ENCODE data around the gene NPTX1. TPM values are rescaled to one million over a fixed set of nuclear protein-coding genes. Genes with fewer than 3 reads are reported as not detected.

The NPTX1 gene
- total RNA-seq, 1 donor, result under 0.01 TPM

DNA sequence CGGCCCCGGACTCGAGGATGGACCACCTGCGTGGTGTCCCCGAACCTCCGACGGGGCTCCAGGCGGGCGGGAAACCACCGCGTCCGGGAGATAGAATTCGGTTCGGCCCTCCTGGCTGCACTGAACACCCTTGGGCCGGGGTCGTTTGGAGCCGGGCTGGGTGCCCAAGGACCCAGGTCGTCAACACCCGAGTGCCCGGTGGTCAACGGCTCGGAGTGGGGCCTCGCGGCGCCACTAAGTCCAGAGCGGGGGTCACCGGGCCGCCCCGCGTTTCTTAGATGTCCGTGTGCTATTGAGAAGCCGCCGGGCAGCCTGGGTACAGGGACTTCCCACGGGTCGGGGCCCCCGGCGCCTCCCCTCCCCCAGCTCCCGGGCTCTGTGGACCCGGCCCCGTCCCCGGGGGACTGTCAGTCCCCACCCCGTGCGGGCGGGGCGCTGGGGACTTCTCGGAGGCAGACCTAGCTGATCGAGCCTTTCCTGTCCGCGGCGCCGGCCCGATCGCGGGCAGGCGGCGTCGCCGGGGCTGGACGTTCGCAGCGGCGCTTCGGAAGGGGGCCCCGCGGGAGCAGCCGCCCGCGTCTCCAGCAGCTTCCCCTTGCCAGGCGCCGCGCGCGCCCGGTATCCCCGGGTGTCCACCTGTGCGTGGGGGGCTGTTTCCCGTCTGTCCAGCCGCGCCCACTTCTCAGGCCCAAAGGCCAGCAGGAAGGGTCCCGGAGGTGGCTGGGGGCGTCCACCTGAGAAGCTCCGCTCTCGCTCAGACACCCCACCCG is 655 bp upstream of the NPTX1 start:
- TF ChIP-seq, protein P1, sequence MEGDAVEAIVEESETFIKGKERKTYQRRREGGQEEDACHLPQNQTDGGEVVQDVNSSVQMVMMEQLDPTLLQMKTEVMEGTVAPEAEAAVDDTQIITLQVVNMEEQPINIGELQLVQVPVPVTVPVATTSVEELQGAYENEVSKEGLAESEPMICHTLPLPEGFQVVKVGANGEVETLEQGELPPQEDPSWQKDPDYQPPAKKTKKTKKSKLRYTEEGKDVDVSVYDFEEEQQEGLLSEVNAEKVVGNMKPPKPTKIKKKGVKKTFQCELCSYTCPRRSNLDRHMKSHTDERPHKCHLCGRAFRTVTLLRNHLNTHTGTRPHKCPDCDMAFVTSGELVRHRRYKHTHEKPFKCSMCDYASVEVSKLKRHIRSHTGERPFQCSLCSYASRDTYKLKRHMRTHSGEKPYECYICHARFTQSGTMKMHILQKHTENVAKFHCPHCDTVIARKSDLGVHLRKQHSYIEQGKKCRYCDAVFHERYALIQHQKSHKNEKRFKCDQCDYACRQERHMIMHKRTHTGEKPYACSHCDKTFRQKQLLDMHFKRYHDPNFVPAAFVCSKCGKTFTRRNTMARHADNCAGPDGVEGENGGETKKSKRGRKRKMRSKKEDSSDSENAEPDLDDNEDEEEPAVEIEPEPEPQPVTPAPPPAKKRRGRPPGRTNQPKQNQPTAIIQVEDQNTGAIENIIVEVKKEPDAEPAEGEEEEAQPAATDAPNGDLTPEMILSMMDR (IDR thresholded peaks at IDR 0.05; ENCODE audit: extremely low read depth, low read depth, low read length), result no peak
- DNase-seq (ENCODE audit: insufficient read length, low spot score, missing footprints), result no peak
- Histone ChIP-seq H4K20me1 (ENCODE audit: insufficient read depth, low read length) (no peaks in the 10 kb centered on the region), H3K27me3 (ENCODE audit: insufficient read depth, low read length) (peaks cover 92% of the 10 kb centered on the region), H3K79me2 (ENCODE audit: insufficient read depth, low read length) (no peaks in the 10 kb centered on the region), H3K4me2 (ENCODE audit: insufficient read depth, low read length) (no peak overlapping the region), H3K27ac (ENCODE audit: low read depth, low read length) (no peak overlapping the region), H3K36me3 (ENCODE audit: insufficient read depth, low read length) (no peaks in the 10 kb centered on the region), H3K4me1 (ENCODE audit: insufficient read depth, low read length) (no peaks in the 10 kb centered on the region), H2AFZ (ENCODE audit: low read length) (no peak overlapping the region), H3K4me3 (ENCODE audit: insufficient read depth, low read length) (no peak overlapping the region), H3K9me3 (ENCODE audit: low read depth, low read length) (no peaks in the 10 kb centered on the region)

DNA sequence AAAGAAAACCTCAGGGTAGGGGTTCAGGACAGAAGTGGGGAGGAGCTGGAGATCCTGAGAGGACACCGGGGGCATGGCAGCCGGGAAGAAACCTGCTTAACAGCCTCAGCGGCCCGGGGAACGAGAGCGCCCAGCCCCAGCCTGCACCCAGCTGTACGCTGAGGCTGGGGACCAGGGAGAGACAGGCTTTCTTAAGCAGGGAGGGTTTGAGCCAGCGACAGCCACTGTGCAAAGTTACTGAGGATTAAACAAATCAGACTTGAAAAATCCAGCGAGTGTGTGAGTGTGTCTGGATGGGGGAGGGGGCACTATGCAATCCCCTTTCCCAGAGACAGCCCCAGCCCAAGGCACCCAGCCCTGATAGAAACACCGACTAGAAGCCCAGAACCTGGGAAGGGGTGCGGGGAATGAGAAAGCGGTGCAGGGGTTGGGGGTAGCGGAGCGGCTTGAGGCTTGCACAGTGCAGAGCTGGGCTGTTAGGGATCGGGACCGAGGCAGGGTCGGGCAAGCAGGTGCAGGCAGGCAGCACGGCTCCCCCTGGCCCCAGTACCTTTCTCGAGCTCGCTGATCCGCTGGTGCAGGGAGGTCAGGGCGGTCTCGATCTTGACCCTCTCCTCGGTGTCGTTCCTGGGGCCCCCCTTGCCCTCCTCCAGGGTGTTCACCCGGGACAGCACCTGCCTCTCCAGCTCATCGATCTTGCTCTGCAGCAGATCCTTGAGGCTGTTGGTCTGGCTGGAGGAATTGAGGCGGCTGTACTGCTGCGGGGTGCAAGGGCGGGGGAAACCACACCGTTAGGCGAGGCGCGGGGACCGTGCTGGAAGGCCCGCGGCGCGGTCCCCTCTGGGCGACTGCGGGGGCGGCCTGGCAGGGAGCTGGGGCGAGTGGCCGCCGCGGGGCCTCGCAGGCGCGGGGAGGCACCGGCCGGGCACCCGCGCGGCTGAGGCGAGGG is 1.2 kb downstream of the NPTX1 start:
- no peaks in the 10 kb centered on the region for H3K36me3 ChIP-seq (ENCODE audit: insufficient read depth, low read length)
- peak; percentile 92 for DNase-seq (ENCODE audit: insufficient read length, low spot score, missing footprints)
- H3K4me1 ChIP-seq (ENCODE audit: insufficient read depth, low read length), result no peaks in the 10 kb centered on the region
- TF ChIP-seq, protein P1 (IDR thresholded peaks at IDR 0.05; ENCODE audit: extremely low read depth, low read depth, low read length), result no peak
- no peak overlapping the region for H2AFZ ChIP-seq (ENCODE audit: low read length)
- no peaks in the 10 kb centered on the region for H3K9me3 ChIP-seq (ENCODE audit: low read depth, low read length)
- H3K4me3 ChIP-seq (ENCODE audit: insufficient read depth, low read length), result peak overlapping the region; percentile 37
- H3K27ac ChIP-seq (ENCODE audit: low read depth, low read length), result no peak overlapping the region
- no peaks in the 10 kb centered on the region for H3K79me2 ChIP-seq (ENCODE audit: insufficient read depth, low read length)
- peaks cover 90% of the 10 kb centered on the region for H3K27me3 ChIP-seq (ENCODE audit: insufficient read depth, low read length)
- H4K20me1 ChIP-seq (ENCODE audit: insufficient read depth, low read length), result no peaks in the 10 kb centered on the region
- peak overlapping the region; percentile 58 for H3K4me2 ChIP-seq (ENCODE audit: insufficient read depth, low read length)

DNA sequence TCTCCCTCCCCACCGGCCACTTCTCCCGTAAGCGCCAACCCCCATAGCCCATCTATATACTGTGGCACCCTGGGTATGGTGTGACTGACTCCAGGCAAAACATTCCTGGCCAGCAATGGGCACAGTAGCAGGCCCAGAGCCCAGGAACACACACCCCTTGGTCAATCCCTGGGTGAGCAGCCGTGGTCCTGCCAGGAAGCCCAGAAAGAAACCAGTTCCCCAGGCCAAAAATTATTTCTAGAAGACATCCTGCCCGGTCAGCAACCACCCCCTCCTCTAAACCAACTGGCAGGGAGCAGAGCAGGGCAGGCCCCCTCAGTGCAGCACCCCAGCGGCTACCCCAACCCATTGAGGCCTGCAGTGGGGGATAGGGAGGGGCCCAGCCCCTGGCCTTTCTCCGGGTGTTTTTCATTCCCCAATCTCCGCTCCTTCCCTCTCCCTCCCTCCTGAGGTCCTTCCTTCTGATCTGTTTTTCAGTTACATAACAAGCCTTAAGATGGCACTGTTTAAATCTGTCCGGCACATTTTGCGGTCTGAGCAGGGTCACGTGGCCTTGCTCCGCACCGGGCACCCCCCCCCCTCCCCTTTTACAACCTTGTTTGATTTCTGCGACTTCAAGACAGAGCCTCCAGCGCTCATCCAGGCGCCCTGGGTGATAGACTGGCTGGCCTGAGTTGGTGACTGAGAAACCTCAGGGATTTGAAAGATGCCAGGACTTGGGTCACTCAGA is 2.0 kb downstream of the NPTX1 start:
- TF ChIP-seq, protein P1 (IDR thresholded peaks at IDR 0.05; ENCODE audit: extremely low read depth, low read depth, low read length), result peak; percentile 24
- Histone ChIP-seq H3K36me3 (ENCODE audit: insufficient read depth, low read length) (no peaks in the 10 kb centered on the region), H3K4me2 (ENCODE audit: insufficient read depth, low read length) (peak overlapping the region; percentile 58), H3K79me2 (ENCODE audit: insufficient read depth, low read length) (no peaks in the 10 kb centered on the region), H3K9me3 (ENCODE audit: low read depth, low read length) (no peaks in the 10 kb centered on the region), H4K20me1 (ENCODE audit: insufficient read depth, low read length) (no peaks in the 10 kb centered on the region), H3K27me3 (ENCODE audit: insufficient read depth, low read length) (peaks cover 90% of the 10 kb centered on the region), H2AFZ (ENCODE audit: low read length) (no peak overlapping the region), H3K27ac (ENCODE audit: low read depth, low read length) (no peak overlapping the region), H3K4me1 (ENCODE audit: insufficient read depth, low read length) (no peaks in the 10 kb centered on the region), H3K4me3 (ENCODE audit: insufficient read depth, low read length) (peak overlapping the region; percentile 37)
- DNase-seq (ENCODE audit: insufficient read length, low spot score, missing footprints), result peak; percentile 95

Data from osteoblast (primary cell).